Psoas muscle (tissue), 8 donors: ENCODE data around the gene STX18. TPM values are rescaled to one million over a fixed set of nuclear protein-coding genes. Genes with fewer than 3 reads are reported as not detected.

Experiments
- ATAC-seq, 4 donors: fragments of 200-7000 bp; cut with Tn5 transposase; one replicate each; pipeline ENCODE4 v1.9.1; 2020; ENCODE audit warnings: moderate library complexity in 3 of 4, mild to moderate bottlenecking in 2 of 4
- DNase-seq, 2 donors: peaks; one replicate each; pipeline ENCODE4 v3.0.0-alpha.2; 2020
- H3K27ac ChIP-seq: fragments of 200-600 bp; one replicate; pipeline ENCODE4 v1.8.0; 2022
- H3K27me3 ChIP-seq, 3 donors: fragments of 200-600 bp in 1 of 3; one replicate each; pipeline versions ENCODE4 v1.6.1 to v1.8.0; 2013 to 2022; ENCODE audit warnings: low read length in 2 of 3, mild to moderate bottlenecking in 2 of 3, moderate library complexity in 1 of 3; ENCODE audit not compliant: insufficient read depth in 3 of 3
- H3K36me3 ChIP-seq, 2 donors: fragments of 200-600 bp in 1 of 2; one replicate each; pipeline versions ENCODE4 v1.6.1 to v1.8.0; 2013 to 2022; ENCODE audit warnings: low read depth in 1 of 2, mild to moderate bottlenecking in 1 of 2, moderate library complexity in 1 of 2; ENCODE audit not compliant: insufficient read depth in 1 of 2
- H3K4me1 ChIP-seq: fragments of 200-600 bp; one replicate; pipeline ENCODE4 v1.8.0; 2022
- H3K4me3 ChIP-seq: fragments of 200-600 bp; one replicate; pipeline ENCODE4 v1.8.0; 2022; ENCODE audit warnings: mild to moderate bottlenecking
- H3K9me3 ChIP-seq: fragments of 200-600 bp; one replicate; pipeline ENCODE4 v1.8.0; 2022
- CTCF ChIP-seq: fragments of 200-600 bp; IDR thresholded peaks from one replicate; pipeline ENCODE4 v1.8.0; 2022; ENCODE audit warnings: antibody characterized with exemption
- WGBS, 3 donors: extraction: QIAGEN DNeasy Blood & Tissue Kit; methylation state at CpG; one replicate each; pipeline versions ENCODE4 v1.1.6 to v1.1.7; 2013; 5-methylcytosine and 5-hydroxymethylcytosine counted together
- intact Hi-C, 2 donors: fragments of 100-400 bp; cut with DNase I; formaldehyde crosslinking; loops; one replicate each; pipeline versions ENCODE4 v1.11.0 to v1.14.2; 2022
- polyA plus RNA-seq, 3 donors: library from polyadenylated mRNA; stranded (reverse); fragments of 200-250 nt; gene quantifications; one replicate each; pipeline ENCODE4 v1.2.3, GENCODE V29; 2013
- total RNA-seq, 4 donors: library from RNA; stranded (reverse); fragmentation: NEBNext Ultra II Directional in 2 of 4; extraction: Animal tissue kit (Norgen Biotek cat#: 25700) in 2 of 4; gene quantifications; one replicate each; pipeline versions ENCODE4 v1.2.1 to v1.2.4, GENCODE V29; 2021 to 2023
- donor health status: healthy with polysubstance abuse.
- donor health status: DM: no; HTN: no; CAD: no; lungs with moderate emphysema.
- donor health status: Bipolar disorder and iron deficiency.
- donor health status: healthy.
- donor health status: DM: yes; HTN: yes; CAD: no.
- donor health status: DM: no; HTN: no; CAD: no.
- donor health status: DM: no; HTN: no; CAD: no.
- donor health status: DM: yes; HTN: yes; CAD: no.

STX18 gene
- total and polyA plus RNA-seq, 7 donors, result 12.1 to 29.7 (median 21.1) TPM

GRCh38 chr4:4549534-4549933, 7.7 kb upstream of the STX18 start:
- Histone ChIP-seq H3K4me3 (no peak overlapping the region), H3K27ac (no peak overlapping the region), H3K36me3 (peaks cover 0 to 31% of the 10 kb centered on the region in 2 donors), H3K9me3 (no peaks in the 10 kb centered on the region), H3K4me1 (no peaks in the 10 kb centered on the region), H3K27me3 (no peaks in the 10 kb centered on the region)
- 97 to 100% (median 100%) methylated on average over 1 of the region's 1 CpG for WGBS, 3 donors
- no peak for TF ChIP-seq CTCF
- ATAC-seq, result no peak
- no peak for DNase-seq
- intact Hi-C loops, result no loop called here

- Histone ChIP-seq H3K36me3 (peaks cover 0 to 16% of the 10 kb centered on the region in 2 donors), H3K27me3 (no peaks in the 10 kb centered on the region), H3K4me1 (peaks cover 23% of the 10 kb centered on the region), H3K4me3 (peak overlapping the region; percentile 99), H3K9me3 (no peaks in the 10 kb centered on the region), H3K27ac (no peak overlapping the region)
- intact Hi-C loops, result loop anchor here (5.0 kb wide), 1 partner anchor 296 kb away; the partner anchor contains the start of gene TMEM128 (in 2 of the 2)
- ATAC-seq, result no peak
- 19 to 24% (median 21%) methylated on average over 12 of the region's 12 CpGs for WGBS, 3 donors
- no peak for DNase-seq
- no peak for TF ChIP-seq CTCF
Measured at GRCh38 chr4:4542774-4543485, 1.1 kb upstream of the STX18 start.

GRCh38 chr4:4541040-4541631, 712 bp downstream of the STX18 start:
- no peaks in the 10 kb centered on the region for H3K9me3 ChIP-seq
- no peak for TF ChIP-seq CTCF
- DNase-seq, result peak in 1 of 2 donors; percentile 18
- H3K27me3 ChIP-seq, result no peaks in the 10 kb centered on the region
- intact Hi-C loops, result loop anchor here (5.0 kb wide), 1 partner anchor 294 kb away; the partner anchor contains the start of gene TMEM128 (in 2 of the 2)
- peak; percentile 41 to 71 (median 64) for ATAC-seq
- H3K4me3 ChIP-seq, result peak overlapping the region; percentile 99
- H3K27ac ChIP-seq, result peak overlapping the region; percentile 89
- 4 to 7% (median 6%) methylated on average over 10 of the region's 10 CpGs for WGBS, 3 donors
- peaks cover 23% of the 10 kb centered on the region for H3K4me1 ChIP-seq
- H3K36me3 ChIP-seq, result peaks cover 0 to 11% of the 10 kb centered on the region in 2 donors

- TF ChIP-seq CTCF, result no peak
- no peak overlapping the region for H3K4me3 ChIP-seq
- H3K4me1 ChIP-seq, result peaks cover 23% of the 10 kb centered on the region
- WGBS, 3 donors, result 75 to 80% (median 77%) methylated on average over 2 of the region's 2 CpGs
- no peaks in the 10 kb centered on the region for H3K9me3 ChIP-seq
- DNase-seq (no peak), ATAC-seq (no peak)
- H3K27me3 ChIP-seq, result no peaks in the 10 kb centered on the region
- intact Hi-C loops, result no loop called here
- H3K27ac ChIP-seq, result no peak overlapping the region
- no peaks in the 10 kb centered on the region for H3K36me3 ChIP-seq
Measured at GRCh38 chr4:4539481-4539880, 2.4 kb downstream of the STX18 start.
